Nephron progenitor cell (in vitro differentiated cells): ENCODE measurements around the gene CRLF2.
A peak's percentile ranks its signal among the peaks of the same experiment; 100 is the strongest.

ENCODE experiments used
- DNase-seq: peaks from one replicate; pipeline ENCODE4 v3.0.0; 2021
- H3K27ac Mint-ChIP-seq: 2 replicates; pipeline ENCODE4 v1.8.0; 2021; ENCODE audit warnings: mild to moderate bottlenecking, moderate library complexity, mixed read lengths
- H3K27me3 Mint-ChIP-seq: 2 replicates; pipeline ENCODE4 v1.8.0; 2021; ENCODE audit warnings: mild to moderate bottlenecking, low read depth, mixed read lengths; ENCODE audit not compliant: poor library complexity
- H3K36me3 Mint-ChIP-seq: 2 replicates; pipeline ENCODE4 v1.8.0; 2021; ENCODE audit warnings: low read depth, mixed read lengths
- H3K4me1 Mint-ChIP-seq: 2 replicates; pipeline ENCODE4 v1.8.0; 2021; ENCODE audit warnings: mixed read lengths
- H3K4me3 Mint-ChIP-seq: 2 replicates; pipeline ENCODE4 v1.8.0; 2021; ENCODE audit warnings: mild to moderate bottlenecking, moderate library complexity, mixed read lengths
- H3K9me3 Mint-ChIP-seq: 2 replicates; pipeline ENCODE4 v1.8.0; 2021; ENCODE audit warnings: mild to moderate bottlenecking, moderate library complexity, mixed read lengths
- CTCF ChIP-seq: fragments of 200-600 bp; sonication (generic); IDR thresholded peaks from 2 replicates; pipeline ENCODE4 v1.5.0; 2021; ENCODE audit warnings: antibody characterized with exemption

Gene CRLF2

GRCh38 chrX:1215123-1215823 is 2.8 kb upstream of the CRLF2 start:
- no peak for TF ChIP-seq CTCF
- Mint-ChIP-seq H3K27me3 (peaks cover 13% of the 10 kb centered on the region), H3K9me3 (no peaks in the 10 kb centered on the region), H3K27ac (no peak overlapping the region), H3K4me1 (no peaks in the 10 kb centered on the region), H3K36me3 (no peaks in the 10 kb centered on the region), H3K4me3 (no peak overlapping the region)
- no peak for DNase-seq

- no peak overlapping the region for H3K27ac Mint-ChIP-seq
- no peaks in the 10 kb centered on the region for H3K4me1 Mint-ChIP-seq
Observed at GRCh38 chrX:1213971-1214370, 1.5 kb upstream of the CRLF2 start.

DNA sequence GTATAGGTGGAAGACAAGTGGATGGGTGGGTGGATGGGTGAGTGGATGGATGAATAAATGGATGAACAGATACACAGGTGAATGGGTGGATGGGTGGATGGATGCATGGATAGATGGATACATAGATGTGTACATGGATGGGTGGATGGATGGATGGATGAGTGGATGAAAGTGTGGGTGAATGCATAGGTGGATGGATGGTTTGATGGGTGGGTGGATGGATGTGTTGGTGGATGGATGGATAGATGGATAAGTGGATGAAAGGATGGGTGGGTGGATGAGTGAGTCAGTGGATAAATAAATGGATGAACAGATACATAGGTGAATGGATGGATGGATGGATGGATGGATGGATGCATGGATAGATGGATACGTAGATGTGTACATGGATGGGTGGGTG is 1.6 kb downstream of the CRLF2 start:
- no peaks in the 10 kb centered on the region for H3K9me3 Mint-ChIP-seq
- peaks cover 21% of the 10 kb centered on the region for H3K27me3 Mint-ChIP-seq
- no peak overlapping the region for H3K27ac Mint-ChIP-seq
- no peak for TF ChIP-seq CTCF
- H3K4me3 Mint-ChIP-seq: no peak overlapping the region
- no peaks in the 10 kb centered on the region for H3K36me3 Mint-ChIP-seq
- DNase-seq: no peak
- peaks cover 7% of the 10 kb centered on the region for H3K4me1 Mint-ChIP-seq

More at GRCh38 chrX:1213971-1214370, 1.5 kb upstream of the CRLF2 start:
- Mint-ChIP-seq H3K27me3 (peaks cover 22% of the 10 kb centered on the region), H3K36me3 (no peaks in the 10 kb centered on the region), H3K9me3 (no peaks in the 10 kb centered on the region), H3K4me3 (no peak overlapping the region)
- DNase-seq: no peak
- no peak for TF ChIP-seq CTCF

- DNase-seq: no peak
- H3K4me1 Mint-ChIP-seq: peaks cover 12% of the 10 kb centered on the region
Observed at GRCh38 chrX:1207496-1208025, 4.9 kb downstream of the CRLF2 start.

GRCh38 chrX:1205681-1206611 is 6.5 kb downstream of the CRLF2 start:
- Mint-ChIP-seq H3K27ac (no peak overlapping the region), H3K4me1 (peaks cover 12% of the 10 kb centered on the region), H3K4me3 (peak overlapping the region; percentile 76), H3K36me3 (no peaks in the 10 kb centered on the region), H3K9me3 (no peaks in the 10 kb centered on the region), H3K27me3 (peaks cover 15% of the 10 kb centered on the region)
- peak; percentile 14 for DNase-seq
- no peak for TF ChIP-seq CTCF

More at GRCh38 chrX:1207496-1208025, 4.9 kb downstream of the CRLF2 start:
- Mint-ChIP-seq H3K4me3 (peak overlapping the region; percentile 12), H3K9me3 (no peaks in the 10 kb centered on the region), H3K27me3 (peaks cover 21% of the 10 kb centered on the region), H3K36me3 (no peaks in the 10 kb centered on the region), H3K27ac (no peak overlapping the region)
- no peak for TF ChIP-seq CTCF
